Upper lobe of left lung (tissue), 6 donors: ENCODE data around the gene TMEM171. TPM values are rescaled to one million over a fixed set of nuclear protein-coding genes. Genes with fewer than 3 reads are reported as not detected.

Experiments used
- ATAC-seq, 2 donors: fragments of 200-7000 bp; cut with Tn5 transposase; one replicate each; pipeline ENCODE4 v1.9.1; 2022; ENCODE audit warnings: mild to moderate bottlenecking in 2 of 2, moderate library complexity in 2 of 2; ENCODE audit not compliant: low FRiP score in 2 of 2
- DNase-seq, 2 donors: peaks; one replicate each; pipeline ENCODE4 v3.0.0-alpha.2; 2019 to 2020
- H3K27ac ChIP-seq, 4 donors: fragments of 200-600 bp; sonication (generic); one replicate each; pipeline ENCODE4 v1.5.1; 2016 to 2019
- H3K27me3 ChIP-seq, 4 donors: fragments of 200-600 bp; sonication (generic); one replicate each; pipeline ENCODE4 v1.5.1; 2017 to 2019
- H3K36me3 ChIP-seq, 4 donors: fragments of 200-600 bp; sonication (generic); one replicate each; pipeline ENCODE4 v1.5.1; 2016 to 2019
- H3K4me1 ChIP-seq, 4 donors: fragments of 200-600 bp; sonication (generic); one replicate each; pipeline ENCODE4 v1.5.1; 2018 to 2019
- H3K4me3 ChIP-seq, 4 donors: fragments of 200-600 bp; sonication (generic); one replicate each; pipeline ENCODE4 v1.5.1; 2017 to 2019; ENCODE audit warnings: mild to moderate bottlenecking in 2 of 4, moderate library complexity in 1 of 4
- H3K9me3 ChIP-seq, 4 donors: fragments of 200-600 bp; sonication (generic); one replicate each; pipeline ENCODE4 v1.5.1; 2018 to 2019
- EP300 ChIP-seq, 4 donors: sonication (generic); formaldehyde crosslinking; IDR thresholded peaks; one replicate each; pipeline ENCODE4 v1.5.1; 2017; ENCODE audit warnings: antibody characterized with exemption in 4 of 4, control low read depth in 2 of 4
- POLR2A ChIP-seq, 4 donors: fragments of 450-650 bp; IDR thresholded peaks; one replicate each; pipeline ENCODE4 v1.5.1; 2016 to 2017; ENCODE audit warnings: antibody characterized with exemption in 4 of 4, mild to moderate bottlenecking in 2 of 4
- POLR2AphosphoS5 ChIP-seq, 2 donors: sonication (generic); formaldehyde crosslinking; IDR thresholded peaks; one replicate each; pipeline ENCODE4 v1.5.1; 2017; ENCODE audit warnings: antibody characterized with exemption in 2 of 2
- WGBS, 2 donors: methylation state at CpG; one replicate each; pipeline ENCODE4 v1.1.5; 2017 to 2018; 5-methylcytosine and 5-hydroxymethylcytosine counted together
- total RNA-seq, 6 donors: library from RNA; depleted of rRNA in 4 of 6; stranded (reverse); fragments of >200 nt in 4 of 6; gene quantifications; one replicate each; pipeline versions ENCODE4 v1.1.0 to v1.2.1, GENCODE V29; 2016 to 2021
- TF ChIP-seq, protein P1 (sequence below), 6 experiments: fragments of 450-650 bp in 4 of 6; fragments of 200-600 bp in 2 of 6; sonication (generic) in 2 of 6; IDR thresholded peaks; one replicate each; pipeline ENCODE4 v1.5.1; 2016 to 2019; ENCODE audit warnings: antibody characterized with exemption in 6 of 6
- donor health status: DM: no; HTN: no; CAD: no; lungs with moderate emphysema.
- donor health status: DM: no; HTN: yes; CAD: no; lungs with severe emphysema.

TMEM171 gene
- total RNA-seq, 6 donors from 2014 or later = 0.34 to 0.57 TPM; not detected in 4

DNA sequence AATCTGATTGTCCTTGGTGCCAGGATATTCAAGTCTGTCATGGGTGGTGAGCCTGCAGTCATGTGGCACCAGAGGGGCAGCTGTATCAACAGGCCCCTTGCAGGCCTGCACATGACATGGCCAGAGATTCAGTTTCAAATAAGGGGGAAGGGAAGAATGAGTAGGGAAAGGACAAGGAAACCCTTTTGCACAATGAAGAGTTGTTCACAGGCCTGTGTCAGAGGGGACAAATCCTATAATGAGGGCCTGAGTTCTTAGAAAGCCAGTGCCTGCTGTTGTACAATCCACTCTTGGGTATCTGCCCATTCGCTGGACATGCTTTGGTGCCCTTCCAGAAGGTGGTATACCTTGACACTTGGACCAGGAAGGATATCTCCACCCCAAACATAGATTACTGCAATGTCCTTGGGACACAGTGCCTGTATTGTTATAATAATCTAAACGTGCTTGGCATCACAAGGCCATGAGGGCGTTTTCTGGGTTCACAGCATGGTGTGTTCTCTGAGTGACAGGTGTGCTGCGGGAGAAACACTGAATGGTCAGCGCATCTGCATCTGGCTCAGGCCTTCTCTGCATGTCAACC is 1.9 kb upstream of the TMEM171 start:
- DNase-seq (no peak), ATAC-seq (no peak)
- WGBS, 2 donors = 83 to 84% methylated on average over 5 of the region's 5 CpGs
- Histone ChIP-seq H3K9me3 (peaks cover 0 to 4% (median 0%) of the 10 kb centered on the region in 4 donors), H3K27me3 (peaks cover 0 to 14% (median 5%) of the 10 kb centered on the region in 4 donors), H3K4me3 (no peak overlapping the region), H3K27ac (no peak overlapping the region), H3K36me3 (no peaks in the 10 kb centered on the region), H3K4me1 (peaks cover 7 to 20% (median 15%) of the 10 kb centered on the region in 4 donors)
- TF ChIP-seq POLR2A (IDR thresholded peaks at IDR 0.05) (no peak), EP300 (IDR thresholded peaks at IDR 0.05) (no peak), POLR2AphosphoS5 (IDR thresholded peaks at IDR 0.05) (no peak)
- TF ChIP-seq, protein P1, sequence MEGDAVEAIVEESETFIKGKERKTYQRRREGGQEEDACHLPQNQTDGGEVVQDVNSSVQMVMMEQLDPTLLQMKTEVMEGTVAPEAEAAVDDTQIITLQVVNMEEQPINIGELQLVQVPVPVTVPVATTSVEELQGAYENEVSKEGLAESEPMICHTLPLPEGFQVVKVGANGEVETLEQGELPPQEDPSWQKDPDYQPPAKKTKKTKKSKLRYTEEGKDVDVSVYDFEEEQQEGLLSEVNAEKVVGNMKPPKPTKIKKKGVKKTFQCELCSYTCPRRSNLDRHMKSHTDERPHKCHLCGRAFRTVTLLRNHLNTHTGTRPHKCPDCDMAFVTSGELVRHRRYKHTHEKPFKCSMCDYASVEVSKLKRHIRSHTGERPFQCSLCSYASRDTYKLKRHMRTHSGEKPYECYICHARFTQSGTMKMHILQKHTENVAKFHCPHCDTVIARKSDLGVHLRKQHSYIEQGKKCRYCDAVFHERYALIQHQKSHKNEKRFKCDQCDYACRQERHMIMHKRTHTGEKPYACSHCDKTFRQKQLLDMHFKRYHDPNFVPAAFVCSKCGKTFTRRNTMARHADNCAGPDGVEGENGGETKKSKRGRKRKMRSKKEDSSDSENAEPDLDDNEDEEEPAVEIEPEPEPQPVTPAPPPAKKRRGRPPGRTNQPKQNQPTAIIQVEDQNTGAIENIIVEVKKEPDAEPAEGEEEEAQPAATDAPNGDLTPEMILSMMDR (IDR thresholded peaks at IDR 0.05) = no peak

DNA sequence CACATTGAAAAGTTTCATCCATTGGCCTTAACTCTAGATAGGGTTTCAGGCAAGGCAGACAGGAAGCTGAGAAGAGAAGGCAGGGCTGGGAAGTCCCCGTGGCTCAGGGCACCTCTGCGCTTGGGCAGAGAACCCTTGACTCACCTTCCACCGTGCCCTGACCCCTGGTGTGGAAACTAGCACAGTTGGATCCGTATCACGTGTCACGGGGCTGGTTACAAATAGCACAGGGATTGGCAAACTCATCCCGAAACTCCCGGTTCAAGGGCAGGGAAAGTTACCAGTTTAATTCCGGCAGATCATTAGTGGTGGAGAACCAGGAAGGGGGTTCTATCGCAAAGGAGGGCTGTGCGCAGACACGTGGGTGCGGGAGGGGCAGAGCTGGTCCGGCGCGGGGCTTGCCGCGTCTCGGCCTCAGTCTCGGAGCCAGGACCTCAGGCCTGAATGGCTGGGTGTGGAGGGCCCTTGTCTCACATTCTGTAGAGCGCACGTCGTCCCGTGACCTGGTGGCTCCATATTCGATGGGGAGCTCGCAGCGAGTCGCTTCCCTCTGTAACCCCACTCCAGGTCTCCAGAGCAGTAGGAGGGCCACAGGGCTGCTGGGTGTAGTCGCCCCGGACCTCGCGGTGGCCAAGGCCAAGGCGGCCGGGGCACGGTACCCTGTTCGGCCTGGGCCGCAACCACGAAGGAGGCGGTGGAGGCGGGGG is 771 bp upstream of the TMEM171 start:
- Histone ChIP-seq H3K9me3 (peaks cover 0 to 4% (median 0%) of the 10 kb centered on the region in 4 donors), H3K4me1 (peaks cover 7 to 20% (median 15%) of the 10 kb centered on the region in 4 donors), H3K36me3 (no peaks in the 10 kb centered on the region), H3K27me3 (peaks cover 0 to 14% (median 5%) of the 10 kb centered on the region in 4 donors), H3K27ac (no peak overlapping the region), H3K4me3 (peak overlapping the region in 3 of 4 donors; percentile 46 to 58 (median 55))
- WGBS, 2 donors = 36 to 40% methylated on average over 18 to 23 of the region's 40 CpGs
- ATAC-seq = peak in 1 of 2 donors; percentile 30
- TF ChIP-seq, protein P1 (IDR thresholded peaks at IDR 0.05) = no peak
- TF ChIP-seq EP300 (IDR thresholded peaks at IDR 0.05) (no peak), POLR2AphosphoS5 (IDR thresholded peaks at IDR 0.05) (no peak), POLR2A (IDR thresholded peaks at IDR 0.05) (no peak)
- peak; percentile 31 to 62 for DNase-seq

DNA sequence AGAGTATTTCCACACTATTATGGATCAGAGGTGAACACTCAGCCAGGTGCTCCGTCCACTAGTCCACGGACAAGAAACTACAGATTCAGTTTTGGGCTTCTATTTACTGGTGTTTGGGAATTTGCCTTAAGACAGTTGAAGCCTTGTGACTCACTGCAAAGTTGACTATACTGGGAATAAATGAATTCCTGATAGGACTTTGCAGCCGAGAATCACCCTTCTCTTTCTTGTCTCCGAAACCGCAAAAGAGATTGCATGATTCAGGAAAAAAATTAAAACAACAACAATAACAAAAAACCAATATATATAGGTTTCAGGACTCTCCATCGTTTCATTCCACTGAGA is 716 bp downstream of the TMEM171 start:
- Histone ChIP-seq H3K4me1 (peaks cover 7 to 20% (median 15%) of the 10 kb centered on the region in 4 donors), H3K27ac (no peak overlapping the region), H3K36me3 (no peaks in the 10 kb centered on the region), H3K27me3 (peaks cover 0 to 14% (median 5%) of the 10 kb centered on the region in 4 donors), H3K4me3 (peak overlapping the region in 3 of 4 donors; percentile 46 to 58 (median 55)), H3K9me3 (peaks cover 0 to 4% (median 0%) of the 10 kb centered on the region in 4 donors)
- no peak for DNase-seq
- TF ChIP-seq EP300 (IDR thresholded peaks at IDR 0.05) (no peak), POLR2A (IDR thresholded peaks at IDR 0.05) (no peak), POLR2AphosphoS5 (IDR thresholded peaks at IDR 0.05) (no peak)
- TF ChIP-seq, protein P1 (IDR thresholded peaks at IDR 0.05) = no peak
- 39 to 47% methylated on average over 6 of the region's 6 CpGs for WGBS, 2 donors
- no peak for ATAC-seq

DNA sequence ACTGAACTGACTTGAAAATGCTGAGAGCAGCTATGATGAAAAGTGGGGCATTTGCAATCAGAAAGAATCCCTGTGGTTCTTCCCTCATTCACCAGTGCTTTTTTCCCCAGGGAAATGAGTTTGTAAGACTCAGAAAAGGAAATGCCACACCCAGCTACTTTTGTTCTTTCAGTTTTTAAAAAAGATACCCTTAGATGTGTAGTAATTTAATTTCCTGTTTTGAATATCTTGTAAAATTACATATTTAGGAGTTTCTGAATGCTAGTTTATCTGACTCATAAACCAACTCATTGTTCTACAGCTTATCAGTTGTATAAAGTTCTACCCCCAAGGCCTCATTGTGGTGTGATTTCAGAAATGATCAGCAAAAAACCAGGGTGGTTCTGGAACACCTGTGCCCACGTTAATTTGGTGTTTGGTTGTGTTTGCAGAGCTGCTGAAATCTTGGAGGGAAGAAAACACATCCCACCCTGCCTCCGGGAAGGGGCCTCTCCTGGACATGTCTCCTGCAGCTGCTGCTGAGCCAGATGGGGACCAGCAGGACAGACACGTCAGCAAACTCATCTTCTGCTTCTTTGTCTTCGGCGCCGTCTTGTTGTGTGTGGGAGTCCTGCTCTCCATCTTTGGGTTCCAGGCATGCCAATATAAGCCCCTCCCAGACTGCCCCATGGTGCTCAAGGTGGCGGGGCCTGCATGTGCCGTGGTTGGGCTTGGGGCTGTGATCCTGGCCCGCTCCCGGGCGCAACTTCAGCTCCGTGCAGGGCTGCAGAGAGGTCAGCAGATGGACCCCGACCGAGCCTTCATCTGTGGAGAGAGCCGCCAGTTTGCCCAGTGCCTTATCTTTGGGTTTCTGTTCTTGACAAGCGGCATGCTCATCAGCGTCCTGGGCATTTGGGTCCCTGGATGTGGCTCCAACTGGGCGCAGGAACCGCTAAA is 2.8 kb downstream of the TMEM171 start:
- no peak overlapping the region for H3K4me3 ChIP-seq
- ATAC-seq (no peak), DNase-seq (peak in 1 of 2 donors; percentile 67)
- peaks cover 0 to 14% (median 5%) of the 10 kb centered on the region in 4 donors for H3K27me3 ChIP-seq
- WGBS, 2 donors = 81% methylated on average over 5 to 19 of the region's 19 CpGs
- H3K4me1 ChIP-seq = peaks cover 7 to 20% (median 15%) of the 10 kb centered on the region in 4 donors
- TF ChIP-seq POLR2AphosphoS5 (IDR thresholded peaks at IDR 0.05) (no peak), EP300 (IDR thresholded peaks at IDR 0.05) (no peak), POLR2A (IDR thresholded peaks at IDR 0.05) (no peak)
- TF ChIP-seq, protein P1 (IDR thresholded peaks at IDR 0.05) = no peak
- H3K27ac ChIP-seq = no peak overlapping the region
- H3K9me3 ChIP-seq = no peaks in the 10 kb centered on the region
- H3K36me3 ChIP-seq = no peaks in the 10 kb centered on the region
